ENCODE measurements around the gene B3GNT4.
"Not testable (repeated sequence)": the region's sequence is repeated elsewhere in the genome, so short reads cannot be mapped to it uniquely, and the experiment has no call there.

The B3GNT4 gene

DNA sequence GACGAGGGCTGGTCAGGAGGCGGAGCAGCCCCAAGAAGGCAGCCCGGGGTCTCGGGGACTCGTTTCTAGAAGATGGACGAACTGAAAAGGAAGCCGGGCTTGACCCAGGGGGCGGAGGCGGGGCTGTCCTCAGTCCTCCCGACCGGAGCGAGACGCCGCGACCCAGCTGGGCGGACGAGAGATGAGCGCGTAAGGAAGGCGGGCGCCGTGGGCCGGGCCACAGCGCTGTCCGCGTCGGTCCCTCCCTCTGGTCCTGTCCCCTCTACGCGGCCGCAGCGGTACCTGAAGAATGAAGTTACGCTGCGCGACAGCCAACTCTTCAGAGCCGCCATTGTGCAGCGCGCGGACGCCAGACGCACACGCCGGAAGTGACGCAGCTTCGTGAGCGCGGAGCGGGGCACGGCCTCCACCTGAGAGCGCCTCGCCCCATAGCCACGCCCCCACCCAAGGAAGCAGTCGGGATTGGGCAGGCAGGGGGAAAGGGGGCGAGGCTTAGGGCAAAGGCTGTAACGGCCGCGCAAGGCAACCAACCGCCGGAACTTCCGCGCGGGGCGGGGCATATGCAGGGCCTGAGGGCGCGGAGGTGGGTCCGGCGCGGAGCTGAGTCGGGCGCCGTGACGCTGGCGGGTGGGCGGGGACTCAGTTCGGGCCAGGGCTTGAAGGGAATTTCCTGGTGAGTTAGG lies 22.3 kb downstream of the B3GNT4 start, which contains the start of gene DIABLO:
TSS of gene DIABLO (minus strand) at position 370 of the 683 bp plus-strand sequence. CDS start at position 332, 38 bp downstream.
- peak; percentile 99 for DNase-seq

DNA sequence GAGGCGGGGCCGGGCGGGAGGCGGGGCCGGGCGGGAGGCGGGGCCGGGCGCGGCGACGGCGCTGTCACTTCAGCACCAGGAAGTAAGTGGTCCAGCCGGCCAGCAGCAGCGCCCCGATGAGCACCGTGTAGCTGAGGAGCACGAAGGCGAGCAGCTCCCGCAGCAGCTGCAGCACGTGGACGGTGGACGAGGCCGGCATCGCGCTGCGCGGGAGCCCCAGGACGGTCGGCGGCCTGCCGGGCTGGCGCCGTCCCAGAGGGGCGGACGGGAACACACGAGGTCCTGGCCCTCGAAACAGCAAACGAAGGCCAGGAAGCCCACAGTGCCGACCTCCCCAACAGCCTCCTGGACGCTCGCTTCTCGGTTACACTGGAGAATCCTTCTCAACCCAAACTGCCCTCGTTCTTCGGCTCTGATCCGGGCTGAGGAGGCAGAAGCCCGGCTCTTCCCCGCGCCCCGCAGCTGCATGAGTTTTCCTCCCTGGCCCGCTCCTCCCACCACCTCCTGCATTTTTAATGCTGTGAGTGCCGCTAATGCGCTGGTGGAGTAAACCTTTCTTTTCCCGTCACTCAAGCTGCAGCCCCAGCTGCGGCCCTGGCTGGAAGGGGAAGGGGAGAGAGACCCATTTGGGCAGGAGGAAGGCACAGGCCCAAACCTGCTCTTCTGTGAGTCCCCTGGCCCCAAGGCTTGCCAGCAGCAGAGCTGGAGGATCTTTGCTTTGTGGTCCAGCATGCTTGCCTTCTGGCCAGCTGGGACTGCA lies 23.0 kb downstream of the B3GNT4 start:
- DNase-seq, result no peak

DNA sequence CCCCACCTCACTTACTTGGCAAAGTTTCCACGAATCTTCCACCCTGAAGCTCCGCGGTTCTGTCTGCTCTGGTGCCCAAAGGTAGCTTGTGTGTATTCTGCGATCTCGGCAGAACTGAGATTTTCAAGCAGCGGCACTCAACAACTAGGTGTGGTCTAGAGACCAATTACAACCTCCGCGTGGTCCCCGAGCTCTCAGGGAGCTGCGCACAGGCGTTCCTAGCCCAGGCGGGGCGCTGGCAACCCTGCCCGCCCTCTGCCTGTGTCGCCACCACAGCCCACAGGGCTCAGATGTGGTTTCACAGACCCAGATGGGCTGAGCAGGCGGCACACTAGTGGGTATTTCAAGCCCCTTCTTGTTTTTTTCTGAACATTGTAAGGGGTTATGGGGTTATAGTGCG lies 23.8 kb downstream of the B3GNT4 start:
- peak; percentile 75 for DNase-seq

- DNase-seq, result no peak
Observed at GRCh38 chr12:122228092-122228491, 24.6 kb downstream of the B3GNT4 start.

- DNase-seq, result no peak
Observed at GRCh38 chr12:122230798-122231197, 27.3 kb downstream of the B3GNT4 start.

DNA sequence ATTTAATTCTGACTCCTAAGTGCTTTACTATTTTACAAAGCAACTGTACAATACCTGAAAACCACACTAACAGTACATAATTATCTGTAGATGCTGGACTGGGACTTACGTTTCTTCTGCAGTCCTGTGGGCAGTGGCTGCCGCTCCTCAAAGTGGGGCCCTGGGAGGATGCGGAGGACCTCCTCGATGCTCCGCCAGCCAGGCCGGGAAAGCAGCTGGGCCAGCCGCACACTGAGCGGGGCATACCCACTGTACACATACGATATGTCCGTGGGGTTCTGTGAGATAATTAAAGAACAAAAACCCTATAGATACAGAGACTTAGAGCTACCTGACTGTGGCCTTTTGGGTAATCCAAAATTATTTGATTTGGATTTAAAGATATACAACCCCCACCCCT lies 29.2 kb downstream of the B3GNT4 start:
- DNase-seq, result no peak

- no peak for DNase-seq
Observed at GRCh38 chr12:122235741-122236140, 32.2 kb downstream of the B3GNT4 start.

- DNase-seq, result no peak
Observed at GRCh38 chr12:122238861-122239260, 35.4 kb downstream of the B3GNT4 start.

DNA sequence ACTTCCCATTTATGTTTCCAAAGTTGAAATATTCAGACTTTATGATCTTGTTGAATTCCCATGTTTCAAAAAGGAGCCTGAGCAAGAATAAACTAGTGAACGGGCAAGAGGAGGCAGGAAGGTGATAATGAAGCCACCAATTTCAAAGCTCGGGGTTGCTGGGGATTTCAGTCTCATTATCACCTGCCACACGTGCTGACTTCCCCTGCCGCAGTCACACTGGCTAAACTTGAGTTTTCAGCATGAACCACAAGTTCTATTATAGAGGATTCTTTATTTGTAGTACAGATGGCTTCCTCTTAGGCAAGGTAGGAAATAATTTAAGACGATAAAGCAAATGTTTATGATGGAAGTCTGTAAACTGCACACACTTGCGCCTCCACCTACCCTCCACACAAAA lies 40.5 kb downstream of the B3GNT4 start:
- no peak for DNase-seq

GRCh38 chr12:122244565-122245371 lies 41.3 kb downstream of the B3GNT4 start:
- no peak for DNase-seq

- DNase-seq, result no peak
Observed at GRCh38 chr12:122245553-122245952, 42.0 kb downstream of the B3GNT4 start.

GRCh38 chr12:122250047-122250446 lies 46.5 kb downstream of the B3GNT4 start:
- no peak for DNase-seq

DNA sequence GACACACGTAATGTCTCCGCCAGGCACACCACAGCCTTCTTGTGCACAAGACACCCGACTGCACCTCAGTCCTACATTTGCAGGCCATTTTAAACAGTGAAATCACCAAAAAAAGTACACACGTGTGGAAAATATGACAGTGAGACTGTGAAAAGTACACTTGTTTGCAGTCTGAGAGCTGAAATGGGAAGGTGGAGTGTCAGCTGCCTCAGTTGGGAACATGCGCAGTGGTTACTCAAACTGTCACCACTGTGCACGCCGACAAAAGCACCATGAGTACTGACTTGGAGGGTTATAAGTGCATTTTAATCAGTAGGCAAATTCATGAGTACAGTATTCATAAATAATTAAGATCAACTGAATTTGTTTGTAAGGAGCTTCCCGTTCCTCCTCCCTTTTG lies 47.0 kb downstream of the B3GNT4 start:
- no peak for DNase-seq

DNA sequence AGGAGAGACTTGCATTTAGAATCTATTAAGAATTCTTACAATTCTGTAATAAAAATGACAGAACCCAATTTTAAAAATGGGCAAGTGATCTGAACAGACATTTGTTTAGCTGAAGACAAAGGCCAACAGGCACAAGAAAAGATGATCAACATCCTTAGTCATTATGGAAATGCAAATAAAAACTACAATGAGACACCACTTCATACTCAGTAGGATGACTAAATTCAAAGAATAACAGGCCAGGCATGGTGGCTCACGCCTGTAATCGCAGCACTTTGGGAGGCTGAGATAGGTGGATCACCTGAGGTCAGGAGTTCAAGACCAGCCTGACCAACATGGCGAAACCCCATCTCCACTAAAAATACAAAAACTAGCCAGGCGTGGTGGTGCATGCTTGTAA lies 55.0 kb downstream of the B3GNT4 start:
- not testable (repeated sequence) for DNase-seq

Measured in activated CD8-positive, alpha-beta memory T cell treated with anti-CD3 and anti-CD28 coated beads, Interleukin-2, amount 50 U/mL, for 48 hours (primary cell).